Mesenchymal stem cell (in vitro differentiated cells and primary cell): ENCODE measurements around the gene CCDC124.

ENCODE experiments used
- DNase-seq: peaks from one replicate; pipeline ENCODE4 v3.0.0-alpha.2; 2013
- H2AFZ ChIP-seq: one replicate; pipeline ENCODE4 v1.6.1; 2013; ENCODE audit warnings: low read depth, mild to moderate bottlenecking, control low read depth, inconsistent platforms, low read length, moderate library complexity
- H2AK5ac ChIP-seq: 2 replicates; pipeline ENCODE4 v1.6.1; 2013; ENCODE audit warnings: low read length, moderate library complexity, mild to moderate bottlenecking, inconsistent platforms; ENCODE audit not compliant: severe bottlenecking
- H2BK120ac ChIP-seq: one replicate; pipeline ENCODE4 v1.6.1; 2013; ENCODE audit warnings: low read depth, mild to moderate bottlenecking, inconsistent platforms, low read length, moderate library complexity
- H2BK12ac ChIP-seq, 2 experiments: one replicate each; pipeline ENCODE4 v1.6.1; 2013; ENCODE audit warnings: inconsistent platforms in 2 of 2, low read length in 2 of 2, mild to moderate bottlenecking in 2 of 2, moderate library complexity in 2 of 2, control low read depth in 1 of 2
- H2BK15ac ChIP-seq: one replicate; pipeline ENCODE4 v1.6.1; 2013; ENCODE audit warnings: mild to moderate bottlenecking, low read depth, inconsistent platforms; ENCODE audit not compliant: poor library complexity, severe bottlenecking
- H2BK5ac ChIP-seq: 2 replicates; pipeline ENCODE4 v1.6.1; 2013; ENCODE audit warnings: low read depth, mild to moderate bottlenecking, low read length, control low read depth, inconsistent platforms; ENCODE audit not compliant: poor library complexity, severe bottlenecking
- H3K14ac ChIP-seq, 2 experiments: one replicate each; pipeline ENCODE4 v1.6.1; 2013; ENCODE audit warnings: inconsistent platforms in 2 of 2, low read length in 2 of 2, control low read depth in 1 of 2, mild to moderate bottlenecking in 1 of 2, moderate library complexity in 1 of 2
- H3K18ac ChIP-seq, 2 experiments: one replicate each; pipeline ENCODE4 v1.6.1; 2013; ENCODE audit warnings: inconsistent platforms in 2 of 2, low read length in 2 of 2, control low read depth in 1 of 2, low read depth in 1 of 2, mild to moderate bottlenecking in 1 of 2
- H3K23ac ChIP-seq, 2 experiments: one replicate each; pipeline ENCODE4 v1.6.1; 2013; ENCODE audit warnings: inconsistent platforms in 2 of 2, low read length in 2 of 2, mild to moderate bottlenecking in 2 of 2, moderate library complexity in 2 of 2, control low read depth in 1 of 2
- H3K27ac ChIP-seq: 2 replicates; pipeline ENCODE4 v1.5.1; 2013; ENCODE audit warnings: mild to moderate bottlenecking, moderate library complexity, low read length, control low read depth, inconsistent platforms; ENCODE audit not compliant: poor library complexity, severe bottlenecking
- H3K27me3 ChIP-seq, 2 experiments: 2 replicates each; pipeline versions ENCODE4 v1.6.1 to v1.7.0; 2013; ENCODE audit warnings: low read length in 2 of 2, mild to moderate bottlenecking in 2 of 2, moderate library complexity in 2 of 2, control low read depth in 1 of 2, inconsistent platforms in 1 of 2; ENCODE audit not compliant: control insufficient read depth in 1 of 2, insufficient read depth in 1 of 2
- H3K36me3 ChIP-seq, 2 experiments: 2 replicates each; pipeline versions ENCODE4 v1.6.1 to v1.7.0; 2013; ENCODE audit warnings: low read length in 2 of 2, control low read depth in 1 of 2, inconsistent platforms in 1 of 2, low read depth in 1 of 2, mild to moderate bottlenecking in 1 of 2; ENCODE audit not compliant: insufficient read depth in 2 of 2, control insufficient read depth in 1 of 2
- H3K4ac ChIP-seq, 2 experiments: one replicate each; pipeline ENCODE4 v1.6.1; 2013; ENCODE audit warnings: inconsistent platforms in 2 of 2, low read length in 2 of 2, mild to moderate bottlenecking in 2 of 2, moderate library complexity in 2 of 2, control low read depth in 1 of 2, low read depth in 1 of 2
- H3K4me1 ChIP-seq: 2 replicates; pipeline ENCODE4 v1.6.1; 2013; ENCODE audit warnings: low read depth, low read length, control low read depth; ENCODE audit not compliant: control insufficient read depth, insufficient read depth
- H3K4me2 ChIP-seq: 2 replicates; pipeline ENCODE4 v1.6.1; 2013; ENCODE audit warnings: low read length, mild to moderate bottlenecking, inconsistent platforms; ENCODE audit not compliant: poor library complexity, severe bottlenecking
- H3K4me3 ChIP-seq, 2 experiments: 2 replicates each; pipeline versions ENCODE4 v1.5.1 to v1.7.0; 2013; ENCODE audit warnings: low read length in 2 of 2, mild to moderate bottlenecking in 2 of 2, control low read depth in 1 of 2, low read depth in 1 of 2; ENCODE audit not compliant: insufficient read depth in 1 of 2
- H3K79me1 ChIP-seq: replicated peaks from 2 replicates; pipeline ENCODE4 v1.6.1; 2013; ENCODE audit warnings: mild to moderate bottlenecking, control low read depth, low read length, inconsistent platforms; ENCODE audit not compliant: poor library complexity, severe bottlenecking
- H3K9ac ChIP-seq: 2 replicates; pipeline ENCODE4 v1.7.0; 2013; ENCODE audit warnings: mild to moderate bottlenecking, low read length, moderate library complexity
- H3K9me3 ChIP-seq: 2 replicates; pipeline ENCODE4 v1.7.0; 2013; ENCODE audit warnings: mild to moderate bottlenecking, low read length; ENCODE audit not compliant: control insufficient read depth
- H4K8ac ChIP-seq: one replicate; pipeline ENCODE4 v1.6.1; 2013; ENCODE audit warnings: inconsistent platforms, mild to moderate bottlenecking, low read length, moderate library complexity
- H4K91ac ChIP-seq: one replicate; pipeline ENCODE4 v1.6.1; 2013; ENCODE audit warnings: mild to moderate bottlenecking, low read length, inconsistent platforms
- WGBS: methylation state at CpG from one replicate; pipeline ENCODE4 v1.1.7; 2013; ENCODE audit warnings: mixed read lengths; 5-methylcytosine and 5-hydroxymethylcytosine counted together

Gene CCDC124

GRCh38 chr19:17926044-17926443, 6.8 kb upstream of the CCDC124 start:
- WGBS = 73% methylated on average over 4 of the region's 4 CpGs
- Histone ChIP-seq H4K8ac (no peak overlapping the region), H2BK15ac (no peak overlapping the region), H3K27me3 (peaks cover 0 to 21% of the 10 kb centered on the region in 2 experiments), H3K4me1 (no peaks in the 10 kb centered on the region), H2AFZ (no peak overlapping the region), H3K14ac (no peak overlapping the region), H4K91ac (no peak overlapping the region), H3K4ac (no peak overlapping the region), H3K79me1 (no peaks in the 10 kb centered on the region), H3K9ac (no peak overlapping the region), H3K36me3 (no peaks in the 10 kb centered on the region), H3K9me3 (no peaks in the 10 kb centered on the region), H3K4me3 (no peak overlapping the region), H3K27ac (no peak overlapping the region), H3K4me2 (no peak overlapping the region), H2AK5ac (no peak overlapping the region), H3K18ac (no peak overlapping the region), H2BK12ac (no peak overlapping the region), H2BK5ac (no peak overlapping the region), H2BK120ac (no peak overlapping the region), H3K23ac (no peak overlapping the region)
- no peak for DNase-seq

- H2BK12ac ChIP-seq = no peak overlapping the region
- DNase-seq = no peak
- H3K4ac ChIP-seq = no peak overlapping the region
- H3K27ac ChIP-seq = no peak overlapping the region
- H3K27me3 ChIP-seq = peaks cover 0 to 17% of the 10 kb centered on the region in 2 experiments
- H3K9me3 ChIP-seq = no peaks in the 10 kb centered on the region
- no peak overlapping the region for H2BK5ac ChIP-seq
- no peaks in the 10 kb centered on the region for H3K36me3 ChIP-seq
- H3K23ac ChIP-seq = no peak overlapping the region
- H3K18ac ChIP-seq = no peak overlapping the region
- H3K4me3 ChIP-seq = no peak overlapping the region
- H3K4me1 ChIP-seq = peaks cover 12% of the 10 kb centered on the region
- no peak overlapping the region for H3K14ac ChIP-seq
- no peak overlapping the region for H2AK5ac ChIP-seq
- H2BK15ac ChIP-seq = no peak overlapping the region
- H2BK120ac ChIP-seq = no peak overlapping the region
- H2AFZ ChIP-seq = no peak overlapping the region
- peaks cover 11% of the 10 kb centered on the region for H3K79me1 ChIP-seq
- H3K9ac ChIP-seq = no peak overlapping the region
- 80% methylated on average over 4 of the region's 4 CpGs for WGBS
- H4K8ac ChIP-seq = no peak overlapping the region
- H3K4me2 ChIP-seq = no peak overlapping the region
- no peak overlapping the region for H4K91ac ChIP-seq
These were observed 3.8 kb upstream of the CCDC124 start for GRCh38 chr19:17929056-17929455.

DNA sequence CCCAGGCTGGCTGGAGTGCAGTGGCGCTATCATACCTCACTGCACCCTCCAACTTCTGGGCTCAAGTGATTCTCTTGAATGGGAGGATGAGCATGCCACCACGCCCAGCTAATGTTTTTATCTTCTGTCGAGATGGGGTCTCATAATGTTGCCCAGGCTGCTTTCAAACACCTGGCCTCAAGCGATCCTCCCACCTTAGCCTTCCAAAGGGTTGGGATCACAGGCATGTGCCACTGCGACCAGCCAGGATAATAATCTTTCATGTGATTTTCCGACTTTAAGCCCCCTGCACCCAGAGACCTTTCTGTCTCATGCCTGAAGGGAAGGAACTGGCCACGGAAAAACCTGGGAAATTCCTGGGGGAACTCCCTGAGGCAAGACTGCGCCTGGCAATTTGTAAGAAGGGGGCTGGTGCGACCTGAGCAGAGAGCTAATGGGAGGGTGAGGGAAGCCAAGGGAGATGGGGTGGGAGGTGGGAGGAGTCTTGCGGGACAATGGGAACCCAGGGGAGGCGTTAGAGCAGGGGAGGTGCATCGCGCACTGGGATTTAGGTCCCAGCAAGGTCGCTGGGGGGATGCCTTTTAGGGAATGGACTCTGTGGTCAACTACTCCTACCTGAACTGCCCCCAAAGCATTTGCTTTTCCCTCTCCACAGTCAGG, 1.2 kb upstream of the CCDC124 start:
- H3K4me3 ChIP-seq = peak overlapping the region in 1 of 2 experiments; percentile 90
- no peak overlapping the region for H4K91ac ChIP-seq
- no peaks in the 10 kb centered on the region for H3K9me3 ChIP-seq
- peak; percentile 49 for DNase-seq
- no peak overlapping the region for H3K4me2 ChIP-seq
- no peak overlapping the region for H2AFZ ChIP-seq
- WGBS = 62% methylated on average over 10 of the region's 14 CpGs
- no peak overlapping the region for H2BK12ac ChIP-seq
- H3K23ac ChIP-seq = no peak overlapping the region
- peaks cover 0 to 10% of the 10 kb centered on the region in 2 experiments for H3K36me3 ChIP-seq
- H3K18ac ChIP-seq = no peak overlapping the region
- peak overlapping the region; percentile 95 for H3K9ac ChIP-seq
- no peak overlapping the region for H3K27ac ChIP-seq
- H2BK15ac ChIP-seq = no peak overlapping the region
- peaks cover 12% of the 10 kb centered on the region for H3K4me1 ChIP-seq
- H2BK120ac ChIP-seq = no peak overlapping the region
- no peak overlapping the region for H2BK5ac ChIP-seq
- H4K8ac ChIP-seq = peak overlapping the region; percentile 65
- H3K27me3 ChIP-seq = peaks cover 0 to 6% of the 10 kb centered on the region in 2 experiments
- H2AK5ac ChIP-seq = no peak overlapping the region
- H3K79me1 ChIP-seq = peaks cover 27% of the 10 kb centered on the region
- H3K14ac ChIP-seq = no peak overlapping the region
- no peak overlapping the region for H3K4ac ChIP-seq

DNA sequence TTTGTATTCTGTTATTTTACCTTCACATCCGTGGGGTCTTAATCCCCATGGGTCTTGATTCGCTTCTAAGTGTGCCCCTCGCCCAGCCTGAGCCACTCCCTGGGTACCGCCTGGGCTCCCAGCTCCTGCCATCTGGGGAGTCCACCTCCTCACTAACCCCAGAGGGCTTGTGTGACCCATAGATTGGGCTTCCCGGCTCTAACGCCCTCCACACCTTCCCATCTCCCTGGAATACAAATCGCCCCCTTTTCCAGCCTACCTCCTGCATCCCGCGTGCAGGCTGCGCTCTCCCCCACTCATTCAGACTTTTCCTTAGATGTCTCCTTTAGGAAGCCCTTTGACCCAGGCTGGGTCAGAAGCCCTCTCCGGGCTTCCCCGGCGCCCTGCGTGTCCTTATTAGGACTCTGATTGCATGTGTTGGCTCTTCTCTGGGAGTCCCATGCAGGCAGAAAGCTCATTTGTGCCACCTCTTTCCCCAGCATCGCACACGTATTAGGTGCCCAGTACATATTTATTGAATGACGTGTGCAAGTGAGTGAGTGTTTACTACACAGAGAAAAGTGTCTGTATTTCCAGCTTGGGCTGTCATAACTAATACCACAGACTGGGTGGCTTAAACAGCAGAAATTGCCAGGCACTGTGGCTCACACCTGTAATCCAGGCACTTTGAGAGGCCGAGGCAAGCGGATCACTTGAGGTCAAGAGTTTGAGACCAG, 757 bp downstream of the CCDC124 start:
- Histone ChIP-seq H3K14ac (peak overlapping the region in 1 of 2 experiments; percentile 6), H4K91ac (no peak overlapping the region), H3K4me3 (peak overlapping the region; percentile 90), H2BK5ac (peak overlapping the region; percentile 20), H3K4me1 (peaks cover 12% of the 10 kb centered on the region), H3K79me1 (peaks cover 27% of the 10 kb centered on the region), H3K9ac (peak overlapping the region; percentile 95), H2BK15ac (no peak overlapping the region), H3K36me3 (peaks cover 0 to 22% of the 10 kb centered on the region in 2 experiments), H4K8ac (peak overlapping the region; percentile 87), H3K4ac (peak overlapping the region; percentile 60 to 93), H3K23ac (no peak overlapping the region), H3K9me3 (no peaks in the 10 kb centered on the region), H3K4me2 (peak overlapping the region; percentile 81), H2BK12ac (no peak overlapping the region), H3K27me3 (peaks cover 0 to 5% of the 10 kb centered on the region in 2 experiments), H2BK120ac (no peak overlapping the region), H2AFZ (peak overlapping the region; percentile 89), H2AK5ac (no peak overlapping the region), H3K27ac (no peak overlapping the region), H3K18ac (no peak overlapping the region)
- peak; percentile 42 for DNase-seq
- WGBS = 28% methylated on average over 19 of the region's 19 CpGs
